Purkinje cell (primary cell): ENCODE results near the gene RTN4RL1. TPM values are rescaled to one million over a fixed set of nuclear protein-coding genes. Genes with fewer than 3 reads are reported as not detected.

Experiments used
- polyA plus RNA-seq: library from polyadenylated mRNA; unstranded; fragments of >200 nt; fragmentation: Nextera tagmentation; gene quantifications from 2 replicates; pipeline ENCODE4 v1.2.1, GENCODE V29; 2014

The RTN4RL1 gene, protein sequence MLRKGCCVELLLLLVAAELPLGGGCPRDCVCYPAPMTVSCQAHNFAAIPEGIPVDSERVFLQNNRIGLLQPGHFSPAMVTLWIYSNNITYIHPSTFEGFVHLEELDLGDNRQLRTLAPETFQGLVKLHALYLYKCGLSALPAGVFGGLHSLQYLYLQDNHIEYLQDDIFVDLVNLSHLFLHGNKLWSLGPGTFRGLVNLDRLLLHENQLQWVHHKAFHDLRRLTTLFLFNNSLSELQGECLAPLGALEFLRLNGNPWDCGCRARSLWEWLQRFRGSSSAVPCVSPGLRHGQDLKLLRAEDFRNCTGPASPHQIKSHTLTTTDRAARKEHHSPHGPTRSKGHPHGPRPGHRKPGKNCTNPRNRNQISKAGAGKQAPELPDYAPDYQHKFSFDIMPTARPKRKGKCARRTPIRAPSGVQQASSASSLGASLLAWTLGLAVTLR
- 0.43 and 2.0 TPM in 2 replicates for polyA plus RNA-seq

DNA sequence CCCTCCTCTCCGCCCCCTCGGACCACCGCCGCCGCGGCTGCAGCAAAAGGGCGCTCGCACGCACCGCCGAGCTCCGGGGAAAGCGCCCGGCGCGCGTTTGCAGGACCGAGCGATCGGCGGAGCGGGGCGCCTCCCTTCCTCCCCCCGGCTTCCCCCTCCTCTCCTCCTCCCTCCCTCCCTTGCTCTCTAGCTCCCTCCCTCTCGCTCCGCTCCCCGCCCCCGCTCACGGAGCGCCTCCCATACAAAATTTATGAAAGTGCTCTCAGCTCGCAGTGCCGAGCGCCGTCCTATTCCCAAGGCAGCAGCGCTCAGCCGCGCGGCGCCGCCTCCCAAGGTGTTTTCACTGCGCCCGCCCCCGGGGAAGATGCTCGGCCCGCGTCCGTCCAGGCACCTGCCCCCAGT, at the start of gene RTN4RL1:
TSS of gene RTN4RL1 (minus strand) at position 115 of the 402 bp plus-strand sequence. CDS start 469 bp downstream, outside the sequence.

DNA sequence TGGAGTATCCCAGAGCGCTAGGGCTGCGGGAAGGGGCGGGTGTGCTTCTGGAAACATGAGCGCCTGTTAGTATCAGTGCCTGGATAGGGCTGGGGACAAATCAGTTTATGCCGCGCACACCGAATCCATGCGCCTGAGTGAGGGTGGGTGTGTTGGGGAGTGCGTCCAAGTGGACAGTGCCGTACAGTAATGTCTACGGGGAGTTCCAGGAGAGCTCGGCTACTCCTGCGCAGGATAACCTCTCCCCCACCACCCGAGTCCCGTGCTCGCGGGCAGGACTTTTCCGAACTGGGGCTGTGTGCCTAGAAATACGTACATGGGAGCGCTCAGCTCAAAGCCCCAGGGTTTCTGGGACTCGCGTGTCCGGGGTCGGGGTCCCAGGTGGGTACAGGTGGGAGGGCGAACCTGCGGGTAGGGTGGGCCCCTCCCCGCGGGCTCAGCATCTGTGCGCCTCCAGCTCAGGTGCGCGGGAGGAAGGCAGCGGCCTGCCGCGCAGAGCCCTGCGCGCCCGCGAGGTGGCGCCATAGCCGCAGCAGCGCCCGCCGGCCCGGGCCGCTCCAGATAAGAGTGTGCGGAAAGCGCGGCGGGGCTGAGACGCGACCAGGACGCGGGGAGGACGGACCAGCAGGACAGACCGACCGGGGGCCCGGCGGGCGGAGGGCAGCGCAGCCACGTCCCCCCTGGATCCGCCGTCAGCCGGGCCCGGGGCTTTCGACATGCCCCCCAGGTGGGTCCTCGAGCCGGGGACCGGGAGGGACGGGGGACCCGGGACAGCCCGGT, 29.6 kb upstream of the RTN4RL1 start, which contains the start of gene HIC1:
TSS of gene HIC1 (plus strand) at position 592 of the 780 bp plus-strand sequence. CDS start 1,588 bp downstream, outside the sequence.

DNA sequence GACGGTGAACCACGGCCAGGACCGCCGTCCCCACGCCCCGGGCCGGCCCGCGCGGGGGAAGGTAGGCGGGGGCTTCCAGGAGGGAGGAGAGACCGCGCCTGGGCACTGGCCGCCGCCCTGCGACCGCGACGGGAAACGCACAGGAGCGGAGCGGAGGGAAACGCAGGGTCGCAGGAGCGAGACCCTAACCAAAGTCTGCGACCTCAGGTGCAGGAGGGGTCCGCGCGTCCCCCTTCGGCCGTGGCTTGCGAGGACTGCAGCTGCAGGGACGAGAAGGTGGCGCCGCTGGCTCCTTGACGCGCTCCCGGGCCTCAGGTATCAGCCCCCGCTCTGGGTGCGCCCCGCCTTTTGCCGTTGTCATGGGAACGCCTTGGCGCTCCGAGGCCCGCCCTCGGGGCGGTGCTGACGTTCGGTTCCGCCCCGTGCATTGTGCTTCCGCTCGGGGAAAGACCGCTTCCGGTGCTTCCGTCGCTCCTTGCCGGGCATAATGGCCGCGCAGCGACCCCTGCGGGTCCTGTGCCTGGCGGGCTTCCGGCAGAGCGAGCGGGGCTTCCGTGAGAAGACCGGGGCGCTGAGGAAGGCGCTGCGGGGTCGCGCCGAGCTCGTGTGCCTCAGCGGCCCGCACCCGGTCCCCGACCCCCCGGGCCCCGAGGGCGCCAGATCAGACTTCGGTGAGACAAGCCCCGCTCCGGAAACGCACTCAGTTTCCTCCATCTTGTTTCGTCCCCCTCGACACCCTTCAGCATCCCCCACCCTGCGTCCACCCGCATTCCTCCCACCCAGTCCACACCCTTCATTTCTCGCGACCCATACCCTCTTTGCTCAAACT, 16.6 kb upstream of the RTN4RL1 start, which contains the start of gene OVCA2:
TSS of gene OVCA2 (plus strand) at position 462 of the 829 bp plus-strand sequence. CDS start at position 488, 26 bp downstream.

DNA sequence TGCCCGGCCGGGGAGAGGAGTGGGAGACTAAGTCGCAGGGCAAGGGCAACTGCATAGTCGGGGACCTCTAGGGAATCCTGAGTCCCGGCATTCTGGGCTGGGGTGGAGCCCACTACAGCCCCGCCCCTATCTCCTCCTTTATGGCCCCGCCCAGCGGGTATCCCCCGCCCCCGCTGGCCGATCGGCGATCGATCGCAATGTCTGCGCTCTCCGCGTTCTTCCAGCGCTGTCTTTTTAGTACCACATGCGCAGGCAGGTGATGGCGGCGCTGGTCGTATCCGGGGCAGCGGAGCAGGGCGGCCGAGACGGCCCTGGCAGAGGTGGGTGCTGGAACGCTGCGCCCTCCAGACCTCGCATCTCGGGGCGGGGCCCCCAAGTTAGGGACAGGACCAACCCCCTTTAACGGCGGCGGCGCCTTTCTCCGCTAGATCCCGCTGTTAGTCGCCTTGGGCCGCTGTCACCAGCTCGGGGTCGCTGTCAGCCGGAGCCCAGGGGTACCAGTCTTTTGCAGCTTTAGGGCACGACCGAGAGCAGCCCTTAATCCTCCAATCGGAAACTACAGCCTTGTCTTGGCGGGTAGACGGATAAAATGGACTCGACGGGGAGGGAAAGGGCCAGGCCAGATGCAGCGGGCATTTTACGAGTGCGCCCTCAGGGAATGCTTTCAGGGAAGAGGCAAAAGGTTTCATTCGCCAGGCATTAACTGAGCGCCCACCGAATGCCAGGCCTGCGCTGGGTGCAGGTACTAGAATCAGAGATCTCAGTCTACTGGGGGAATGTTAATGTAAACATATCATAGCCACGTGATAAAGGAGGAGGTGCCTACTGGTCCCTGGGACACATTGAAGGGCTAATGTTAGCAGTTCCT, 5.0 kb upstream of the RTN4RL1 start, which contains the start of gene DPH1:
TSS of gene DPH1 (plus strand) at position 243 of the 868 bp plus-strand sequence. CDS start at position 260, 17 bp downstream.

Other genes with a start within 250 kb of the RTN4RL1 start
- 2.8 and 3.3 TPM in 2 replicates for gene SMYD4, start 195.4 kb downstream of the RTN4RL1 start, polyA plus RNA-seq
- gene RPA1, start 195.3 kb downstream of the RTN4RL1 start, polyA plus RNA-seq = 29.7 and 35.8 TPM in 2 replicates
- gene DPH1, start 4.8 kb upstream of the RTN4RL1 start, polyA plus RNA-seq = 3.1 and 22.5 TPM in 2 replicates
- 2.9 and 6.5 TPM in 2 replicates for gene OVCA2, start 16.7 kb upstream of the RTN4RL1 start, polyA plus RNA-seq
- not detected in 2 replicates for gene HIC1, start 29.8 kb upstream of the RTN4RL1 start, polyA plus RNA-seq